Stimulated activated CD8-positive, alpha-beta memory T cell treated with anti-CD3 and anti-CD28 coated beads, Interleukin-4, amount 100 ng/mL, for 24 hours (primary cell): ENCODE data around the gene WNT4.

Experiments used
- DNase-seq: peaks from one replicate; pipeline ENCODE4 v3.0.0-alpha.2; 2020; ENCODE audit warnings: low read depth

The WNT4 gene

GRCh38 chr1:22108339-22109105 is 34.4 kb downstream of the WNT4 start:
- no peak for DNase-seq

- no peak for DNase-seq
Observed at GRCh38 chr1:22107126-22107525, 35.8 kb downstream of the WNT4 start.

GRCh38 chr1:22105611-22106207 is 37.2 kb downstream of the WNT4 start:
- DNase-seq = no peak

- no peak for DNase-seq
Observed at GRCh38 chr1:22104865-22105437, 37.9 kb downstream of the WNT4 start.

- DNase-seq = no peak
Observed at GRCh38 chr1:22104094-22104493, 38.8 kb downstream of the WNT4 start.

GRCh38 chr1:22102746-22103145 is 40.2 kb downstream of the WNT4 start:
- no peak for DNase-seq

GRCh38 chr1:22101995-22102394 is 40.9 kb downstream of the WNT4 start:
- no peak for DNase-seq

- DNase-seq = no peak
Observed at GRCh38 chr1:22101199-22101598, 41.7 kb downstream of the WNT4 start.

GRCh38 chr1:22100168-22100567 is 42.7 kb downstream of the WNT4 start:
- DNase-seq = no peak

GRCh38 chr1:22098752-22099151 is 44.1 kb downstream of the WNT4 start:
- no peak for DNase-seq

- DNase-seq = no peak
Observed at GRCh38 chr1:22096463-22096862, 46.4 kb downstream of the WNT4 start.

GRCh38 chr1:22096036-22096435 is 46.9 kb downstream of the WNT4 start:
- DNase-seq = no peak

GRCh38 chr1:22093513-22093912 is 49.4 kb downstream of the WNT4 start:
- DNase-seq = no peak

- peak; percentile 28 for DNase-seq
Observed at GRCh38 chr1:22092026-22092768, 50.7 kb downstream of the WNT4 start.

- no peak for DNase-seq
Observed at GRCh38 chr1:22090867-22091266, 52.0 kb downstream of the WNT4 start.

- DNase-seq = no peak
Observed at GRCh38 chr1:22089787-22090186, 53.1 kb downstream of the WNT4 start.

- DNase-seq = no peak
Observed at GRCh38 chr1:22089134-22089571, 53.7 kb downstream of the WNT4 start.

GRCh38 chr1:22088331-22088730 is 54.6 kb downstream of the WNT4 start:
- no peak for DNase-seq

GRCh38 chr1:22080191-22080590 is 62.7 kb downstream of the WNT4 start:
- no peak for DNase-seq

GRCh38 chr1:22078133-22078532 is 64.8 kb downstream of the WNT4 start:
- DNase-seq = no peak

- DNase-seq = no peak
Observed at GRCh38 chr1:22077728-22078127, 65.2 kb downstream of the WNT4 start.

GRCh38 chr1:22076346-22076745 is 66.6 kb downstream of the WNT4 start:
- no peak for DNase-seq

- no peak for DNase-seq
Observed at GRCh38 chr1:22075718-22076117, 67.2 kb downstream of the WNT4 start.
